Uterus (tissue), 2 donors: ENCODE data around the gene PTPN12.

Source experiments
- POLR2A ChIP-seq, 2 donors: fragments of 450-650 bp; IDR thresholded peaks; one replicate each; pipeline ENCODE4 v1.6.1; 2016; ENCODE audit warnings: antibody characterized with exemption in 2 of 2, mild to moderate bottlenecking in 1 of 2, moderate library complexity in 1 of 2
- TF ChIP-seq, protein P1 (sequence below), 4 experiments: fragments of 200-600 bp in 2 of 4; fragments of 450-650 bp in 2 of 4; sonication (generic) in 2 of 4; IDR thresholded peaks; one replicate each; pipeline ENCODE4 v1.5.1; 2016 to 2019; ENCODE audit warnings: antibody characterized with exemption in 4 of 4, mild to moderate bottlenecking in 2 of 4, moderate library complexity in 1 of 4

DNA sequence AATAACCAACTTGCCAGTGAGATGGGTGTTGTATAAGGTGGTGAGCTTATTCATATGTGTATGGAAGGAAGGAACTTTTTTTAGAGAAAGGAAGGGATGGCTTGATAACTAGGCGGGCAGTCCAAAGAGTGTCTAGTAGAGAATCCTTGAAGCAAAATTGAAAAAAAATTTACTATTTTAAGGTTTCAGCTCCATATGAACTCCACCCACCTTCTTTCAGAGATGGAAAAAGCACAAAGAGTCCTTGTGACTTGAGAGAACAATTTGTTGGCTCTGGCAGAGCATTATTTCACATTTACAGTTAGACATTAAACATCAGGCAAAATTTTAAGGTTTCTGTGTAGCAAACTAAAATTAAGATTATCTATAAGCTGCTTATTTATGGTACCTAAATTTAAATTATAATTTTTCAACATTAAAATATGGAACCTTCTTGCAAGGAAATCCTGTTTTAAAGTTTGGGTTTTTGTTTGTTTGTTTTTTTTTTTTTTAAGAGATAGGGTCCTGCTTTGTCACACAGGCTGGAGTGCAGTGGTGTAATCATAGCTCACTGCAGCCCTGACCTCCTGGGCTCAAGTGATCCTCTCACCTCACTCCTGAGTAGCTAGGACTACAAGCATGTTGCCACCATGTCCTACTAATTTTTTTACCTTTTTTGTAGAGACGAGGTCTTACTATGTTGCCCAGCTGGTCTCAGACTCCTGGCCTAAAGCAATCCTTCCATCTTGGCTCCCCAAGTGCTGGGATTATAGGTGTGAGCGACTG lies 12.2 kb downstream of the PTPN12 start:
- TF ChIP-seq, protein P1, sequence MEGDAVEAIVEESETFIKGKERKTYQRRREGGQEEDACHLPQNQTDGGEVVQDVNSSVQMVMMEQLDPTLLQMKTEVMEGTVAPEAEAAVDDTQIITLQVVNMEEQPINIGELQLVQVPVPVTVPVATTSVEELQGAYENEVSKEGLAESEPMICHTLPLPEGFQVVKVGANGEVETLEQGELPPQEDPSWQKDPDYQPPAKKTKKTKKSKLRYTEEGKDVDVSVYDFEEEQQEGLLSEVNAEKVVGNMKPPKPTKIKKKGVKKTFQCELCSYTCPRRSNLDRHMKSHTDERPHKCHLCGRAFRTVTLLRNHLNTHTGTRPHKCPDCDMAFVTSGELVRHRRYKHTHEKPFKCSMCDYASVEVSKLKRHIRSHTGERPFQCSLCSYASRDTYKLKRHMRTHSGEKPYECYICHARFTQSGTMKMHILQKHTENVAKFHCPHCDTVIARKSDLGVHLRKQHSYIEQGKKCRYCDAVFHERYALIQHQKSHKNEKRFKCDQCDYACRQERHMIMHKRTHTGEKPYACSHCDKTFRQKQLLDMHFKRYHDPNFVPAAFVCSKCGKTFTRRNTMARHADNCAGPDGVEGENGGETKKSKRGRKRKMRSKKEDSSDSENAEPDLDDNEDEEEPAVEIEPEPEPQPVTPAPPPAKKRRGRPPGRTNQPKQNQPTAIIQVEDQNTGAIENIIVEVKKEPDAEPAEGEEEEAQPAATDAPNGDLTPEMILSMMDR (IDR thresholded peaks at IDR 0.05): no peak
- no peak for TF ChIP-seq POLR2A (IDR thresholded peaks at IDR 0.05)
